NCI-H748 (cell line): ENCODE measurements around the gene PHTF2.

Experiments
- DNase-seq: peaks from one replicate; lab custom pipeline; 2025; ENCODE audit not compliant: unreplicated experiment; lab: John Stamatoyannopoulos, UW

Gene PHTF2

DNA sequence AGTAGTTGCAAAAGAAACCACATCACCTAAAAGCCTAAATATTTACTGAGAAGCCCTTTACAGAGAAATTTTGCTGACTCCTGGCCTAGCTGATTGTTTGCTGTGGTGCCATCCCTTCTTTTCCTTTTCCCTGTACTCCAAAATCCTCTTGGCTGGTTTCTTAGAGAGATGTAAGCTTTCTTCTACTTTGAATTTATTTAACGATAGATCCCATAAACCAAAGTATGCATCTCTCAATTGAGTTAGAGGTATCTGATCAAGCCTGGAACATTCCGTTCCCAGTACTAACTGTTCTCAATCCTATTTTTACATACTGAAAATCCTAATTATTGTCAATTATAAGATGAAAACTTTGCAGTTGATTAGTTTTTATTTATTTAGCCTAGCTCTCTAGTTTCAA, 6.6 kb upstream of the PHTF2 start:
- no peak for DNase-seq

DNA sequence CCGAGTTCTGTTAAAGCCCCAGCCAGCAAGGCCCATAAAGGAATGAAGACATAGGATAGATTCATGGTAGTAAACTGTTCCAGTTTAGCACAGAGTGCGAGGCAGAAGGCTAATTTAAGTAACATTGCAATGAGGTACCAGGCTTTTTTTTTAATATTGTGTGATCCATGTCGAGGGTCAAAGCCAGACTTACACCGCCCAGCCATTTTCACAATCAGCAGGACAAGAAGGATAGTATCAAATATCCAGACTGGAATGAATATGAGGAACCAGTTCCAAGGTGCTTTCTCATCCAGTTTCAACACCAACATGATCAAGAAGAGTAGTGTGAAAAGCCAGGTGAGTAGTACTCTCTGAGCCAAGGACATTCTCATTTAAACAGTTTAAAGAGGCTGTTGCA, 4.6 kb upstream of the PHTF2 start:
- no peak for DNase-seq

DNA sequence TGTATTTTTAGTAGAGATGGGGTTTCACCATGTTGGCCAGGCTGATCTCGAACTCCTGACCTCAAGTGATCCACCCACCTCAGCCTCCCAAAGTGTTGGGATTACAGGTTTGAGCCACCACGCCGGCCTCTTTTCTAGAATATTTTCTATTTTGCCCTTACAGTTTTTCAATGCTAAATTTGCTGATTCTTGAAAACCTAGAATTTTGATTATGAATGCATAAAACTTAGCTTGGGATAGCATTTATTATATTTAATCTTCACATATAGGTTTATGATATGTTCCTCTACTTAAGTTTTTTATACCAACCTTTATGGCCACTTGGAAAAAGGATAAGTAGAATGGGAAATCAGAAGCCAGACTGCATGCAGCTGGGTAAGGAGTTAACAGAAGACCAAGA, 2.5 kb upstream of the PHTF2 start:
- DNase-seq: no peak

DNA sequence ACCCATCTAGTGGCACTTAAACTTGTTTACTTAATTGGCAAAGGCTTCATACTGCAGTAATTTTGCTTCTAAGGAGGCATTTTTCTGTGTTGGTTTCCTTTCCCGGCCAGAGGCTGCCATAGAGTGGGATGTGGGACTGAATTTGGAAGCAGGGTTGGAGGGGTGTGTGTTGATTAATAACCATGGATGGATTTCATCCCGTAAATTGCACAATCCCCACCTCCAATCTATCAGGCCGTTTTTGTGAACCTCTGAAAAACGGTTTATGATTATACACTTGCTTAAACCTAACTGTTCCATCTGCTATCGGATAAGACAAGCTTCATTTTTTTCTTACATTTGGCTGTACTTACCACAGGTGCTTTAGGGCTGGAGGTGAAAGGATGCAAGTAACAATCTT, 1.6 kb upstream of the PHTF2 start:
- DNase-seq: peak; percentile 6

DNA sequence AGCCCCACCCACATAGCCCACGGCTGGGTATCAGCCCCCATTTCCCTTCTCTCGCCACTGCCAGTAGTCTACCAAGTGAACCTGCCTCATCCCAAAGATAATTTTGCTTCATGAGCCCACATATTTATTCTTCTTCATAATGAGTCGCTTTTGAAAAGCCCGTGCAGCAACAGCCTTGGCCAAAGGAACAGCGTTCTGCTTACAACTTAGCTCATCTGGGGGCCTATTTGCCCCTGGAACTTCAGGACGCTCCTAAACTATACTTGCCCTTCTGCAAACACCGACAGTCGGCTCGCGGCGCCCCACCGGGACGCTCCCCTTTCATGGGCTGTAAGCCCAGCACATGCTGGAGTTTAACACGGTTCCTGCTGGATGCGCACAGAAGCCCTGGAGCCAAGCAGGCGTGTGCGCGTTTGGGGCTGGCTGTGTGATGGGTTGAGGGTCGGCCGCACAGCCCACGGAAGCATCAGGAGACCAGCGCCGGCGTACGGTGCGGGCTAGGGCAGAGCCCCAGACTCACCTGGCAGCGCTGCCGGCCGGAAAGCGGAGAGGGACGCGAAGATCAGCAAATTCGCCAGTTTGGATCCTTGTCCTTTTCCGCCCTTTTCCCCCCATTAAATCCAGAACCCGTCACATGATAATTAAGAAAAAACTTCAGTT, 709 bp upstream of the PHTF2 start:
- DNase-seq: peak; percentile 84

DNA sequence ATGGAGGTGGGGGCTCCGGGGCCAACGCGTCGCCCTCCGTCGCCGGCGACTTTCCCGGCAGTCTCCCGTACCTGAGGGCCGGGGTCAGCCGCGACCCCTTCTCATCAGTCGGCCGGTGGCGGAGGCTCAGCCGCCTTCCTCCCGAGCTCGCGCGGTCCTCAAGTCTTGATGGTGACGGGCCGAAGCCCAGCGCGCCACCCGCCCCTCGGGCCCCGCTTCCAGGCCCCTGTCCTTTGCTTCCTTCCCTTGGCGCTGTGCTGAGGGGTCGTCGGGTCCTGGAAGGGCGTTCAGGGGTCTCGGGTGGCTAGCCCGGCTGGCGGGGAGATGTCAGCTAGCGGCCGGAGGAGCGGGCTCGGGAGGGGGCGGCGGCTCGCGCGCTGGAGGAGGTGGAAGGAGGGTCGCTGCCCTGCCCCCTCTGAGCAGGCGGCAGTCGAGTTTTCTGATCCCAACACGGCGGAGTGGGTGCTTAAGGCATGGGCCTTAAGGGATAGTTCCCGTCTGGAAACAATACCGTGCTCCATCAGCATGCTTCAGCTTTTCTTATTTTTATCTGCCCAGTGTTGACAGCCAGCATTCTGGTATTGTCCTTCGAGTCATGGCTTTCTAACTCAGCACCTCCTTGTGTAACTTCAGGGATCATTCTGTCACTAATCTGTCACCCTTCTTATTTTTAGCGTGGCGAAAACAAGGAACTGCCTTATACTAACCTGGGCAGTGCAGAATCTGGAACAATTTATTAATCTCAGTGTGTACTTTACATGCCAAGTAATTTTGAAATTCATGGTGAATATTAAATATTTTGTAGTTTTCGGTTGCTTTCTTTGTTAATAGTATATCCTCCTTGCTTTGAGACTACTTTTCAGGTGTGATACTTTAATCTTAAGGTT, 748 bp downstream of the PHTF2 start:
- DNase-seq: peak; percentile 59

DNA sequence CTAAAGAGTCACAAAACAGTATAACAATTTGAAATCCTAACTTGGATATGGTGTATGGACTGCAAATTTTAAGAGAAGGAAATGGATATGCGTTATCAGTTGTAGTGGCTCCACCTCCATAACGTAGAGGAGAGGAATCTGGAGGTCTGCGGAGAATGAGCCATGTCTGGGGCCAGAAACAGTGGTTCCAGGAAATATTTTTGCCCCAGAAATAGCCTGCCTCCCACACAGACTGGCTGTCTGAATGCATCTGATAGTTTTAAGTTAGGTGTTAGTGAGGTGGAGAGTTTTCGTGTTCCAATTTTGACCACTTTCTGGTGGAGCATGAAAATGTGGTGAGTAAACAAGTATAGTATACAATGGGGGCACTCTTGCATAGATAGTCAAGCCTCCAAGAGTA, 1.6 kb downstream of the PHTF2 start:
- DNase-seq: no peak

DNA sequence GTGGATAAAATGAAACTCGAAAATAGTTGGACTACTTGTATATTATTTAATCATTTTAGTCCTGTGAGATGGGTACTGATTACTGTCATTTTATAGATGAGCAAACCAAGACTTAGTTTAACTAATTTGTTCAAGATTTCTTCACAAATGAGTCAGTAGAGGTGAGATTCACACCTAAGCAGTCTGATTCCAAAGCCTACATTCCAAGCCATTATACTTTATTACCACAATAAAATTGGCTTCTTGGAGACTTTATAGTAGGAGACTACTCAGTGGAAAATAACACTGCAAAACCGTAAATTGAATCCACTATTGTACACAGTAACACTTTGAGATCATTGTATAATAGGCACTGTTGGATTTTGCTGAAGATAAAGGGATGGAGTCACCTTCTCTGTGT, 2.2 kb downstream of the PHTF2 start:
- DNase-seq: no peak

DNA sequence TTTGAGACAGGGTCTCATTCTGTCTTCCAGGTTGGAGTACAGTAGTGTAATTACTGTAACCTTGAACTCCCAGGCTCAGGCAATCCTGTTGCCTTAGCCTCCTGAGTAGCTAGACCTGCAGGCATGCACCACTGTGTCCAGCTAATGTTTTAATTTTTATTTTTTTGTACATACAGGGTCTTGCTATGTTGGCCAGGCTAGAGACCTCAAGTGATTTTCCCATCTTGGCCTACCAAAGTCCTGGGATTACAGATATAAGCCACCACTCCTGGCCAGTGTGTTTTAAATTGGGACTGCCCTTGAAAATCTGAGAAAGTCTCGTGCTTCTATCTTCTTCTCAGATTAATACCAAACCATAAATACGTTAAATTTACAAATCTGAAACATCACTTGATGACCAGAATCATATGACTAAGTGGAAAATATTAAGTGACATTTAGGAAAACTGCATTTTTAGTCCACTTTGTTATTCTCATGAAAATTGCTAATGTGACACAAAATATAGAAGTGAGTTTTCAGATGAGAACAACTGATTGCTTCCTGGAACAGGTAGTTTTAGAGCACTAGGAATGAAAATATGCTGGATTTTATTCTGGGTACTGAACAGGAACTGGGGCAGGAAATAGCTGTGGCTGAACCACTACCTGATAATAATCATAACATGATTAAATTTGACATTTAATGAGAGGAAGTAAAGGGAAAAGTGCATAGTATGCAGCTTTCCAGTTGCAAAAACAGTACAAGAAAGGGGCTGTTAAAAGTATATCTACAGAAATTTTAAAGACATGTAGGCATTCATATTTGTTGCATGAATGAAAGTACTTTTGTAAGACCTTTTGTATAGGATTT, 4.2 kb downstream of the PHTF2 start:
- no peak for DNase-seq

DNA sequence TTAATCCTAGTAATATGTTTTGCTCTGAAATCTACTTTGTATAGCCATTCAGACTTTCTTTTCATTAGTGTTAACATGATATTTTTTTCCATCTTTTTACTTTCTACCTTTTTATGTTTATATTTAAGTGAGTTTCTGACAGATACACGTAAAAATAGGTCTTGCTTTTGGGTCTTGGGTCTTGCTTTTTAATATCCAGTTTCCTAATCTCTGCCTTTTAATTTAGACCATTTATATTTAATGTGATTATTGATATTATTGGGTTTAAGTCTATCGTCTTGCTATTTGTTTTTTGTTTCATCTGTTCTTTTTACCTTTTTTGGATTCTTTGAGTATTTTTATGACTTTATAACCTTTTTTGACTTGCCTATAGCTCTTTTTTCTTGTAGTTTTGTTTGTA, 7.9 kb downstream of the PHTF2 start:
- no peak for DNase-seq

DNA sequence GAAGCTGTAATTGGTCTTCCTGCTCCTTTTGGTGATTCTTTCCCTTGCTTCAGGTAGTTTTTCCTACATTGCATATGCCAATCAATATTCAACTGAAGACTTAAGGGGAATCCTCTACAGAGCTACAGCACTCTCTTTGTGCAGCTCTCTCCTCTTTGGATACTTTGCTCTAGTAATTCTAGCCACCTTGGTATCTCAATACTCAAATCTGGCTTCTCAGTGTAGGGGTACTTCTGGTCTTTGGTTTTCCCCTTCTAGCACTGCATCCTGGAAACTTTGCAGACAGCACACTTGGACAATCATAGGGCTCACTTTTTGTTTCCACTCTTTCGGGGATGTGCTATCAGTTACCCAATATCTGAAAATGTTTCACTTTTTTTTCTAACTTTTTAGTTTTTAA, 9.9 kb downstream of the PHTF2 start:
- DNase-seq: no peak

DNA sequence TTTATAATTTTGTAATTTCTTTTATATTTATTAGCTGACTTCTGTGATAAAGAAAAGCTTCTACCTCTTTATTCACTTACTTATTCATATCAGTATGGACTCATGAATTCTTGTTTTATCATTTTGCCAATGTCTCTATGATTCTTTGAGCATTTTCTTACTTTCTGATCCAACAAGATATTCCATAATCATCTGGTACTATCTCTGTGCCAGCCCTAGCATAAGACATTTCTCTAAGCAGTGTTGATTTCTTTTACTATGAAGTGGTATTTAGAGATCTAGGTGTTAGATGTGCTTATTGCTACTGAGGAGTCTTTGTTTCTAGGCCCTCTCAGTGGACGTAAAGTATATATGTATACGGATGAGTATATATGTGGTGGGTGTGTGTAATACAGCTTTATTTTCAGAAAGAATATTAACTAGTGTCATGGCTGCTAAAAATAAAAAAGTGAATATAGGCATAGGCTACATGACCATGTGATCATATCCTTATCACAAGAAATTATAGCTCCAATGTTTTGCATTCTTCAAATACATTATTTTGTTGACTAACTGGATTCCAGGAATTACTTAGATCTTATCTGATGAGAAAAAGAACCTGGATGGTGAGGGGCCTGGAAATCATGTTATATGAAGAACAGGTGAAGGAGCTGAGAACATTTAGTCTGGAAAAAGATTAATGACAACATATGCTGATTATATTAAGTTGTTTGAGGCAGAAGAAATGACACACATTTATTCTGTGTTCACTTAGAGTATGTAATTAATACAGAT, 13.1 kb downstream of the PHTF2 start:
- DNase-seq: no peak

DNA sequence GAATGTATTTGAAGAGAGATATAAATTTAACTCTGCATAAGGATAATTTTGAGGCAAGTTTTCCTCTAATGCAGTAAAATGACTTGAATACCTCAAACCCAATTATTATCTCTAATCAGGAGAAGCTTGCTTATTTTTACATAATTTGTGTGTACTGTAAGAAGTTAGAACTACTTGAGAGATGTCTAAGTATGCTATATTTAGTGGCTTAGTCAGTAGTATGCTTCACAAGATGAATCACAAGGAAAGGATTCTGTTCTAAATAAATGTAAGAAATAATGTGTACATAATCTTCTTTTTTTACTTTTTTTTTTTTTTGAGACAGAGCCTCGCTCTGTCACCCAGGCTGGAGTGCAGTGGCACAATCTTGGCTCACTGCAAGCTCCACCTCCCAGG, 13.7 kb downstream of the PHTF2 start:
- no peak for DNase-seq

DNA sequence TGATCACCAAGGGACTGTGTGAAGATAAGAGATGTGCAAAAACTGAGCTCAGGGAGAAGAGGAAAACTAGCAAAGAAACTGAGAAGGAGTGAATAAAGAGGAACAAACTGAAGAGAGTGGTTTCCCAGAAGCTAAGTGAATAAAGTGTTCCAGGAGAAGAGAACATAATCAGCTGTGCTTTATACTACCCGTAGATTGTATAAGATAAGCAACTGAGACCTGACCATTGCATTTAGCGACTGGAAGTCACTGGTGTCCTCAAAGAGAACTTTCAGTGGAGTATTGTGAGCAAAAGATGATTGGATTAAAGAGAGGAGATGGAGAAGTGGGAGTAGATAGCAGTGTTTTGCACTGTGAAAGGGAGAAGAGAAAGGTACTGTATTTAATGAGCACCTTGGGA, 14.6 kb downstream of the PHTF2 start:
- DNase-seq: no peak

DNA sequence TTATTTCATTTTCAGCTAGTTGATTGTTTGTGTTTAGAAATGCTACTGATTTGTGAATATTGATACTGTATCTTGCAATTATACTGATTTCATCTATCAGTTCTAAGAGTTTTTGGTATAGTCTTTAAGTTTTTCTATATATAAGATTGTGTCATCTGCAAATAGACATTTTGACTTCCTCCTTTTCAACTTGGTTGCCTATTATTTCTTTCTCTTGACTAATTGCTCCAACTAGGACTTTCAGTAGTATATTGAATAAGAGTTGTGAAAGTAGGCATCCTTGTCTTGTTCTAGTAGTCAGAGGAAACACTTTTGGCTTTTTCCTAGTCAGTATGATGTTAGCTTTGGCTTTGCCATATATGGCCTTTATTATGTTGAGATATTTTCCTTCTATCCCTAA, 20.4 kb downstream of the PHTF2 start:
- no peak for DNase-seq

DNA sequence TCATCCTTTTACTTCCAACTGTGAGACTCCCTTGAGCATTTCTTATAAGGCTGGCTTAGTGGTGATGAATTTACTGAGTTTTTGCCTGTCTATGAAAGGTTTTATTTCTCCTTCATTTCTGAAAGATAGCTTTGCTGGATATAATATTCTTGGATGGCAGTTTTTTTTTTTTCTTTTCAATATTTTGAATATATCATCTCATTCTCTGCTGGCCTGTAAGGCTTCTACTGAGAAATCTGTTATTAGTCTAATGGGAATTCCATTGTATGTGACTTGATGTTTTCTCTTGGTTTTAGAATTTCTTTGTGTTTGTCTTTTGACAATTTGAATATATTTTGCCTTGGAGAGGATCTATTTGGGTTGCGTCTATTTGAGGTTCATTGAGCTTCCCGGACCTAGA, 22.4 kb downstream of the PHTF2 start:
- no peak for DNase-seq

DNA sequence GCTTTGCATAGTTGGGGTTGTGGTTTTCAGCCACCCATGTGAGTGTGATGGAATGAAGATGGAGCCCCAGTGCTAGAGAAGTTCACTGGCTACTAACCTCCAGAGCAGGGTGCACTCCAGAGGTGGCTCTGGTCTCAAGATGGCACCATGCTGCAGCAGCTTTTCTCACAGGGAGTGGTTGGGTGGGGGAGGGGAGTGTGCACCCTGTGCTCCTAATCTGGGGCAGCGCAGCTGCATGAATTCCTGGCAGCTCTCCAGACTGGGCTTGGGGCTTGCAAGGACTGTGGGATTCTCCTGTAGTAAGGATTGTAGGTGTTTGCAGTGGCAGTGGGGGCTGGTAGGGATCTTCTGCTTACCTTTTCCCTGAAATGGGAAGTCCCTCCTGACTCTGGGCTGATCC, 23.7 kb downstream of the PHTF2 start:
- peak; percentile 5 for DNase-seq

DNA sequence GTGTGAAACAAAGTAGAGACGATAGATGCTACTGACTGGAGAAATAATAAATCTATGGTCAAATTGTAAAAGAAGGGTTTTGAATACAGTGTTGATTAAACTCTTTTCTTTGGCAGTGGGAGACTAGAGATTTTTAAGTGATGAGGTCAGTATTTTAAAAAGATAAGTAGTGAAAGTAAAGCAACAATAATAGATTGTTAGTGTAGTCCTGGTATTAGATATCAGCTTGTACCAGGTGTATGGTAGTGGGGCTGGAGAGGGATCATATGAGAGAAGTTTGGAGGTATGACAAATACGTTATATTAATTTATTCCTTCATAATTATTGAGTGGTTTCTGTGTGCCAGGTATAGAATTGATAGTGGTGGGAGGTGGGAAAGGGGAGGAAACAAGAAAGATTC, 25.2 kb downstream of the PHTF2 start:
- DNase-seq: no peak

DNA sequence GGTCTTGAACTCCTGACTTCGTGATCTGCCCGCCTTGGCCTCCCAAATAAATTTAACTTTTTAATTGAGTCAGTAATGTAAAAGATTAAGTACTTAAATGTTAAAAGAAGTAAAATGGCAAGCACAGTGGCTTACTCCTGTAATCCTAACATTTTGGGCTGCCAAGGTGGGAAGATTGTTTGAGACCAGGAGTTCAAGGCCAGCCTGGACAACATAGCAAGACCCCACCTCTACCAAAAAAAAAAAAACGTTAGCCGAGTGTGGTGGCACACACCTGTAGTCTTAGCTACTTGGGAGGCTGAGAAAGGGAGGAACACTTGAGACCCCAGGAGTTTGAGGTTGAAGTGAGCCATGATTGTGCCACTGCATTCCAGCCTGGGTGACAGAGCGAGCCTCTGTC, 26.1 kb downstream of the PHTF2 start:
- no peak for DNase-seq

DNA sequence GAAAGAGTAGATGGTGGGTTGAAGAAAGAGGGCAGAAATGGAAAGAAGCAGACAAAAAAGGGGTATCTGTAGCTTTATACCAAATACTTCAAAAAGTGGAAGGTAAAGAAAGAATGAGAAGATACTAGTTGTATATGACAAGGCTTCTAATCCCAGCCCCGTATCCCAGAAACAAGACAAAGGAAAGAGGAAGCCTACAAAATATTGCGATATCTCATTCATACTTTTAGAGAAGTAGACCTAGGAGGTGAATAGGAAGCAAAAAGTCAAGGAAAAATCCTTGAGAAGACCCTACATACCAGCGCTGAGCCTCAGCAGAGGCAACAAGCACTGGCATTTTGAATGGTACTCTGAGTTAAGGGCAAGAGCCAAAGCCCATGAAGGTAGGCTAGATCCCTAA, 26.6 kb downstream of the PHTF2 start:
- DNase-seq: no peak

DNA sequence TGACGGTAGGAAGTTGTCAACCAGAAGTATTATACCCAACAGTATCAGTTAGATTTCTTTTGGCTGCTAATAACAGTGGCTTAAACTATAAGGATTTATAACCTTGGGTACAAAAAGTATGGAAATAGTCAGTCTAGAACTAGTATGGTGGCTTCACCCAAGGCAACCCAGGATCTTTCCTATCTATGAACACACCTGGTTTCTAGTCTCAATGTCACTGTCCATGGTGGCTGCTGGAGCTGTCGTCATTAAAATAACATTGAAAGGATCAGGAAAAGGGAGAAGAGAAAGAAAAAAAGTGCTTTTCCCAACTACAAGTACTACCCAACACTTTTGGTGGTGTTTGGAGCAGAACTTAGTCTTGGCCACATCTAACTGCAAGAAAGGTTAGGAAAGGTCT, 27.7 kb downstream of the PHTF2 start:
- no peak for DNase-seq
